Nephron (organoid): ENCODE results near the gene SSRP1.
"Not testable (repeated sequence)": the region's sequence is repeated elsewhere in the genome, so short reads cannot be mapped to it uniquely, and the experiment has no call there.

ENCODE experiments used
- H3K27ac Mint-ChIP-seq, 3 experiments: 2 replicates each; pipeline ENCODE4 v1.8.0; 2020; ENCODE audit warnings: mixed read lengths in 3 of 3, mild to moderate bottlenecking in 2 of 3, moderate library complexity in 1 of 3
- H3K27me3 Mint-ChIP-seq: 2 replicates; pipeline ENCODE4 v1.8.0; 2021; ENCODE audit warnings: low read depth, mild to moderate bottlenecking, moderate library complexity, mixed read lengths
- H3K36me3 Mint-ChIP-seq: 2 replicates; pipeline ENCODE4 v1.8.0; 2020; ENCODE audit warnings: low read depth, mixed read lengths
- H3K4me1 Mint-ChIP-seq: 2 replicates; pipeline ENCODE4 v1.8.0; 2020; ENCODE audit warnings: mixed read lengths
- H3K4me3 Mint-ChIP-seq, 3 experiments: 2 replicates each; pipeline ENCODE4 v1.8.0; 2020; ENCODE audit warnings: mild to moderate bottlenecking in 3 of 3, mixed read lengths in 3 of 3, moderate library complexity in 2 of 3
- H3K9me3 Mint-ChIP-seq: 2 replicates; pipeline ENCODE4 v1.8.0; 2020; ENCODE audit warnings: mixed read lengths
- TF ChIP-seq, protein P1 (sequence below), 3 experiments: fragments of 200-600 bp; sonication (generic); IDR thresholded peaks; one replicate each; pipeline ENCODE4 v1.5.0; 2021; ENCODE audit warnings: antibody characterized with exemption in 3 of 3; ENCODE audit not compliant: unreplicated experiment in 3 of 3

Gene SSRP1

DNA sequence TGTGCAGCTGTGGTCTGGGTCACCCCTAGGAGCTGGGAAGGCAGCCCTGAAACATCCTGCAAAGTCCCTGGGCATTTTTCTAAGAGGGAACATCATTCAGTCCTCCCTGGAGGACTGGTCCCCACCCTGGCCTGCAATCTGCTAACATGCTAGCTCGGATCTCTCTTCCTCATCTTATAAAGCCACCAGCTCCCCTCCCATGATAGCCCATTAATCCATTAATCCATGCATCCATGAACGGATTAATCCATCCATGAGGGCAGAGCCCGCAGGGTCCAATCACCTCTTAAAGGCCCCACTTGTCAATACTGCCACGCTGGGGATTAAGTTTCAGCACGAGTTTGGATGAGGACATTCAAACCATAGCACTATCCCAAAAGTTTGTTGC lies 33.1 kb upstream of the SSRP1 start:
- Mint-ChIP-seq H3K27me3 (no peaks in the 10 kb centered on the region), H3K27ac (no peak overlapping the region), H3K36me3 (no peaks in the 10 kb centered on the region), H3K4me1 (no peaks in the 10 kb centered on the region), H3K9me3 (no peaks in the 10 kb centered on the region), H3K4me3 (no peak overlapping the region)
- TF ChIP-seq, protein P1, sequence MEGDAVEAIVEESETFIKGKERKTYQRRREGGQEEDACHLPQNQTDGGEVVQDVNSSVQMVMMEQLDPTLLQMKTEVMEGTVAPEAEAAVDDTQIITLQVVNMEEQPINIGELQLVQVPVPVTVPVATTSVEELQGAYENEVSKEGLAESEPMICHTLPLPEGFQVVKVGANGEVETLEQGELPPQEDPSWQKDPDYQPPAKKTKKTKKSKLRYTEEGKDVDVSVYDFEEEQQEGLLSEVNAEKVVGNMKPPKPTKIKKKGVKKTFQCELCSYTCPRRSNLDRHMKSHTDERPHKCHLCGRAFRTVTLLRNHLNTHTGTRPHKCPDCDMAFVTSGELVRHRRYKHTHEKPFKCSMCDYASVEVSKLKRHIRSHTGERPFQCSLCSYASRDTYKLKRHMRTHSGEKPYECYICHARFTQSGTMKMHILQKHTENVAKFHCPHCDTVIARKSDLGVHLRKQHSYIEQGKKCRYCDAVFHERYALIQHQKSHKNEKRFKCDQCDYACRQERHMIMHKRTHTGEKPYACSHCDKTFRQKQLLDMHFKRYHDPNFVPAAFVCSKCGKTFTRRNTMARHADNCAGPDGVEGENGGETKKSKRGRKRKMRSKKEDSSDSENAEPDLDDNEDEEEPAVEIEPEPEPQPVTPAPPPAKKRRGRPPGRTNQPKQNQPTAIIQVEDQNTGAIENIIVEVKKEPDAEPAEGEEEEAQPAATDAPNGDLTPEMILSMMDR (IDR thresholded peaks at IDR 0.05; ENCODE audit: unreplicated experiment in 3 of 3): no peak

GRCh38 chr11:57368106-57368844 lies 32.6 kb upstream of the SSRP1 start:
- Mint-ChIP-seq H3K4me1 (no peaks in the 10 kb centered on the region), H3K36me3 (no peaks in the 10 kb centered on the region), H3K27ac (no peak overlapping the region), H3K9me3 (no peaks in the 10 kb centered on the region), H3K27me3 (no peaks in the 10 kb centered on the region), H3K4me3 (no peak overlapping the region)
- TF ChIP-seq, protein P1 (IDR thresholded peaks at IDR 0.05; ENCODE audit: unreplicated experiment in 3 of 3): no peak

DNA sequence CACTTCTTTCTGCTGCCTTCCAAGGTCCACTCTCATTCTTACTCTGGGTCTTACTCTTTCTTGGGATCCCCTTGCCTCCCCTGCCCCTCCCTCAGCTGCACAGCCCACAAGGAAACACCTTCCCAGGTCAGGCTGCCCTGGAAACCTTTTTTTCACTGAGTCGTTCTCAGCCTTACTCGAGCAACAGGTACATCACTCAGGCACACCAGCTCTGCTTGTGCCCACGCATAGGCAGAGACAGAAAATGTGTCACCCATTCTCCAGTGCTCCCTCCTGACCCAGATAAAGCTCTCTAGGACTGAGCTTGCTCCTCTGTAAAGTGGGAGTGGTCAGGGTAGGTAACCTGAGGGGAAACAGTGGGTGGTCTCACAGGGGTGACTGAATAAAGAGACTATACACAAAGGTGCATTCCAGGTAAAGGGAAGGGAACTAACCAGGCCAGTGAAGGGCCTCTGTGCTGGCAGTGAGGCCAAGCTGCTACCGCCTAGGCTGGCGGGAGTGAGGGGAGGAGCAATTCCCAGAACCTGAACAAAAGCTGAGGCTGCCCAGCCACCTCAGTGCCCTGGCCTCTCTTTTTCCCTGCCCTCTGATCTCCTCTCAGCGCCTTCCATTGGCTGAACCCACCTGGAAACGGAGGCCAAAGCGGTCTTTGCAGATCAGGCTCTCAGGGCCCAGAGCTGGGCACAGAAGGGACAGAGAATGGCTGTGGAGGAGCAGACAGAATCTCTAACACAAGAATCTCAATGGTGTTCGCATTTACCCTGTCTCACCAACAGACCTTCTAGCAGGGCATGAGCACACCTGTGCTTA lies 29.4 kb upstream of the SSRP1 start:
- Mint-ChIP-seq H3K27ac (no peak overlapping the region), H3K27me3 (no peaks in the 10 kb centered on the region), H3K36me3 (no peaks in the 10 kb centered on the region), H3K4me1 (peaks cover 1% of the 10 kb centered on the region), H3K9me3 (no peaks in the 10 kb centered on the region), H3K4me3 (no peak overlapping the region)
- TF ChIP-seq, protein P1 (IDR thresholded peaks at IDR 0.05; ENCODE audit: unreplicated experiment in 3 of 3): no peak

- Mint-ChIP-seq H3K4me3 (no peak overlapping the region), H3K4me1 (peaks cover 14% of the 10 kb centered on the region), H3K36me3 (no peaks in the 10 kb centered on the region), H3K27ac (no peak overlapping the region), H3K9me3 (no peaks in the 10 kb centered on the region), H3K27me3 (peaks cover 7% of the 10 kb centered on the region)
- TF ChIP-seq, protein P1 (IDR thresholded peaks at IDR 0.05; ENCODE audit: unreplicated experiment in 3 of 3): no peak
These were observed 27.7 kb upstream of the SSRP1 start for GRCh38 chr11:57363131-57364080.

- Mint-ChIP-seq H3K4me3 (no peak overlapping the region), H3K27ac (no peak overlapping the region), H3K9me3 (no peaks in the 10 kb centered on the region), H3K36me3 (no peaks in the 10 kb centered on the region), H3K4me1 (peaks cover 23% of the 10 kb centered on the region), H3K27me3 (peaks cover 7% of the 10 kb centered on the region)
- TF ChIP-seq, protein P1 (IDR thresholded peaks at IDR 0.05; ENCODE audit: unreplicated experiment in 3 of 3): no peak
These were observed 26.2 kb upstream of the SSRP1 start for GRCh38 chr11:57361926-57362325.

- not testable (repeated sequence) for H3K4me3 Mint-ChIP-seq, H3K9me3 Mint-ChIP-seq, H3K27me3 Mint-ChIP-seq, H3K36me3 Mint-ChIP-seq, H3K27ac Mint-ChIP-seq
- H3K4me1 Mint-ChIP-seq: peaks cover 23% of the 10 kb centered on the region
These were observed 25.7 kb upstream of the SSRP1 start for GRCh38 chr11:57361420-57361819.
